Bronchial epithelial cell (primary cell): Measurements from ENCODE around the gene CHST9. TPM values are rescaled to one million over a fixed set of nuclear protein-coding genes. Genes with fewer than 3 reads are reported as not detected.
"Not testable (repeated sequence)": the region's sequence is repeated elsewhere in the genome, so short reads cannot be mapped to it uniquely, and the experiment has no call there.

Experiments
- DNase-seq: peaks from one replicate; pipeline ENCODE4 v3.0.0-alpha.2; 2010; ENCODE audit warnings: low read depth
- FAIRE-seq: peaks from 2 replicates; lab custom pipeline; 2011; peaks lifted over from hg19 to GRCh38; lab: Jason Lieb, UNC
- H3K27me3 ChIP-seq: 2 replicates; pipeline ENCODE4 v1.5.1; 2011; ENCODE audit warnings: low read length; ENCODE audit not compliant: control insufficient read depth, insufficient read depth
- H3K36me3 ChIP-seq: 2 replicates; pipeline ENCODE4 v1.5.1; 2011; ENCODE audit warnings: low read length; ENCODE audit not compliant: control insufficient read depth, insufficient read depth
- H3K4me3 ChIP-seq: 2 replicates; pipeline ENCODE4 v1.5.1; 2011; ENCODE audit warnings: mild to moderate bottlenecking, low read depth, low read length, control low read depth
- total RNA-seq: library from RNA; depleted of rRNA; stranded (reverse); fragments of >200 nt; gene quantifications from 2 replicates; pipeline ENCODE4 v1.2.1, GENCODE V29; 2014
- TF ChIP-seq, protein P1 (sequence below): IDR thresholded peaks from 2 replicates; pipeline ENCODE4 v1.5.1; 2011; ENCODE audit warnings: mild to moderate bottlenecking, moderate library complexity, low read length, control low read depth, inconsistent platforms; ENCODE audit not compliant: insufficient read depth, severe bottlenecking

Gene CHST9
- total RNA-seq = 0.26 and 0.38 TPM in 2 replicates

DNA sequence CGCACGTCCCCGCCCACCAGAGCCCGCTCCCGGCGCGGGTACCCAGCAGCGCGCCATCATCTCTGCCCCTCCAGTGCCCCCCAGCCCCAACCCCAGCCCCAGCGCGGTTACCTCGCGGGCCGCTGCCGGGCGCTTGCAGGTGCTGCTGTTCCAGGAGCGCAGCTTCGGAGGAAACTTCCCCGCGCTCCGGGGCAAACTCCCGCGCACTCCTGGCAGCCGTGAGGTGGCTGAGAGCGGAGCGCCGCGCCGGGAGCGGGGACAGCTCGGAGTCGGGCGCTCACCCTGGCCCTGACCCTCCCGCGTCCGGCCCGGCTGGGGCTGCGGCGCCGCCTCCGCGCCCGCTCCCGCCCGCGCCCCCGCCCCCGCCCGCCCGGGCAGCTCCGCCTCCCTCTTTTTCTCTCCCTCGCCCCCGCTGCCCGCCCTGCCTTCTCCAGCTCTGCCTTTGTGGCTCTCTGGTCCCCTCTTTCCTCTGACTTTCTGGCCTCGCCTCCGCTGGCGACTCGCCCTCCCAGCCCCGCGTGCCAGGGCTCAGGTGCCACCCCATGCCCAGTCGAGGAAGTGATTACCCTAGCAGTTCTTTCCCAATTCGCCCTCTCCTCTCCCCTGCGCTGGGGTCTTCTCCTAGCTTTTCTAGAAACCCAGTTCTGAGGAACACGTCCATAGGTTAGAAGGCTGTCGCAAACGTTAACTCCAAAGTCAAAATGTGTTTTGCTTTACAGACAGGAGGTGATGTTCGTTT lies at the start of gene CHST9:
CHST9 (minus strand) TSS at position 284 of the 739 bp plus-strand sequence. CDS start 42,499 bp downstream, outside the sequence.
- DNase-seq (no peak), FAIRE-seq (no peak)
- H3K27me3 ChIP-seq = no peaks in the 10 kb centered on the region
- no peaks in the 10 kb centered on the region for H3K36me3 ChIP-seq
- TF ChIP-seq, protein P1, sequence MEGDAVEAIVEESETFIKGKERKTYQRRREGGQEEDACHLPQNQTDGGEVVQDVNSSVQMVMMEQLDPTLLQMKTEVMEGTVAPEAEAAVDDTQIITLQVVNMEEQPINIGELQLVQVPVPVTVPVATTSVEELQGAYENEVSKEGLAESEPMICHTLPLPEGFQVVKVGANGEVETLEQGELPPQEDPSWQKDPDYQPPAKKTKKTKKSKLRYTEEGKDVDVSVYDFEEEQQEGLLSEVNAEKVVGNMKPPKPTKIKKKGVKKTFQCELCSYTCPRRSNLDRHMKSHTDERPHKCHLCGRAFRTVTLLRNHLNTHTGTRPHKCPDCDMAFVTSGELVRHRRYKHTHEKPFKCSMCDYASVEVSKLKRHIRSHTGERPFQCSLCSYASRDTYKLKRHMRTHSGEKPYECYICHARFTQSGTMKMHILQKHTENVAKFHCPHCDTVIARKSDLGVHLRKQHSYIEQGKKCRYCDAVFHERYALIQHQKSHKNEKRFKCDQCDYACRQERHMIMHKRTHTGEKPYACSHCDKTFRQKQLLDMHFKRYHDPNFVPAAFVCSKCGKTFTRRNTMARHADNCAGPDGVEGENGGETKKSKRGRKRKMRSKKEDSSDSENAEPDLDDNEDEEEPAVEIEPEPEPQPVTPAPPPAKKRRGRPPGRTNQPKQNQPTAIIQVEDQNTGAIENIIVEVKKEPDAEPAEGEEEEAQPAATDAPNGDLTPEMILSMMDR = no peak
- H3K4me3 ChIP-seq = peak within 1 kb of the TSS; percentile 41

DNA sequence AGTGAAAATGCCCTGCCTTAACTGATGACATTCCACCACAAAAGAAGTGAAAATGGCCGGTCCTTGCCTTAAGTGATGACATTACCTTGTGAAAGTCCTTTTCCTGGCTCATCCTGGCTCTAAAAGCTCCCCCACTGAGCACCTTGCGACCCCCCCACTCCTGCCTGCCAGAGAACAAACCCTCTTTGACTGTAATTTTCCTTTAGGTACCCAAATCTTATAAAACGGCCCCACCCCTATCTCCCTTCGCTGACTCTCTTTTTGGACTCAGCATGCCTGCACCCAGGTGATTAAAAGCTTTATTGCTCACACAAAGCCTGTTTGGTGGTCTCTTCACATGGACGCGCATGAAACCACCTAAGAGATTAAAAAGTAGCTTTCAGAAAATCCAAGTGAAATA lies 47.2 kb upstream of the CHST9 start:
- not testable (repeated sequence) for DNase-seq, H3K4me3 ChIP-seq, H3K36me3 ChIP-seq, H3K27me3 ChIP-seq, FAIRE-seq

GRCh38 chr18:27231671-27232070 lies 46.6 kb upstream of the CHST9 start:
- not testable (repeated sequence) for H3K4me3 ChIP-seq, FAIRE-seq, DNase-seq, H3K27me3 ChIP-seq, H3K36me3 ChIP-seq

DNA sequence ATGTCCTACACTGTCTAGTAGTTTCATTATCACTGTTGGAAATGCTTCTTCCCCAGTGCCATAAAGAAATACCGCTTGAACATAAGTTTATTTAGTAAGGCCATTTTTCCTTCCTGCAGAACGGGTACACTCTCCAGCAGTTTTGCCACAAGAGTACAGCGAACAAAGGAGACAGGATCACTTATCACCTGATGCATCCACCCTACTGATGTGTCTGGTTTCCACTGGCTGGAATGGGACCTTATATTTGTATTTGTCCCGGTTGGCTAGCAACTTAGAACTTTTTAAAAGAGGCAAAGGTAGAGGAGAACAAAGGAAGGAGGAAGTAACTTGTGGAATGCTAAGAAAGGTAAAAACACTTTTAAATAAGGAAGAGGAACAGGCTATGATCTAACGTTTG lies 46.1 kb upstream of the CHST9 start:
- FAIRE-seq, H3K36me3 ChIP-seq, H3K4me3 ChIP-seq, H3K27me3 ChIP-seq: not testable (repeated sequence)
- peak; percentile 81 for DNase-seq

DNA sequence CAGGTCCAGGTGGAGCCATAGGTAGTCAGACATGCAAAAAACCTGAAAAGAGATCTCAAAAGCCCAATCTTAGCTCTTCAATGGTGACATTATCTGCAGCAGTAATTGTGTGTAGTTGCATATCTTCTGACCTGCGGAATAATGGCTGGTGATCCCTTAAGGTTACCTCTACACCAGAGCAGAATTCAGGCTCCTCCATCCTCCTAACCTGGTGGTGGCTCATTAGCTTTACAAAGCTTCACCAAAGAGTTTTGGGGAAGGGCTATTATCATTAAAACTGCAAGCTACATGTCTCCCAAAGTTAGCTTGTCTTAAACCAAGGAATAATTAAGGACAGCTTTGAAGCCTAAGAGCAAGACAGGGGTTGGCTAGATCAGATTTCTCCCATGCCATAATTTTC lies 42.6 kb upstream of the CHST9 start:
- peak; percentile 52 for FAIRE-seq
- Histone ChIP-seq H3K4me3 (no peak overlapping the region), H3K36me3 (no peaks in the 10 kb centered on the region), H3K27me3 (no peaks in the 10 kb centered on the region)
- DNase-seq = no peak
- TF ChIP-seq, protein P1 = no peak

GRCh38 chr18:27226556-27227075 lies 41.5 kb upstream of the CHST9 start:
- no peaks in the 10 kb centered on the region for H3K27me3 ChIP-seq
- peak; percentile 37 for DNase-seq
- no peaks in the 10 kb centered on the region for H3K36me3 ChIP-seq
- no peak overlapping the region for H3K4me3 ChIP-seq
- FAIRE-seq = no peak
- TF ChIP-seq, protein P1 = no peak

- Histone ChIP-seq H3K4me3 (no peak overlapping the region), H3K27me3 (no peaks in the 10 kb centered on the region), H3K36me3 (no peaks in the 10 kb centered on the region)
- TF ChIP-seq, protein P1 = no peak
- no peak for DNase-seq
- no peak for FAIRE-seq
Measured at GRCh38 chr18:27225947-27226481, 40.9 kb upstream of the CHST9 start.
